H1 (cell line): ENCODE results near the gene MYO5A. TPM values are rescaled to one million over a fixed set of nuclear protein-coding genes. Genes with fewer than 3 reads are reported as not detected.

Source experiments
- CTCF ChIA-PET: fragments of 300-600 bp; sonication (Branson Sonifier 250); formaldehyde crosslinking; loops from one replicate; lab custom pipeline; 2021; ENCODE audit not compliant: partially characterized antibody; lab: Charles Lee
- POLR2A ChIA-PET: fragments of 300-600 bp; sonication (Branson Sonifier 250); formaldehyde crosslinking; loops from one replicate; lab custom pipeline; 2021; ENCODE audit warnings: inconsistent platforms; ENCODE audit not compliant: partially characterized antibody; lab: Charles Lee
- DNase-seq, 2 experiments: peaks; one replicate each; pipeline versions ENCODE4 v3.0.0 to v3.0.0-alpha.2; 2010 to 2022; ENCODE audit warnings: low spot score in 2 of 2, low read depth in 1 of 2, mixed read lengths in 1 of 2
- FAIRE-seq: peaks from 2 replicates; lab custom pipeline; 2011; peaks lifted over from hg19 to GRCh38; lab: Jason Lieb, UNC
- H2AFZ ChIP-seq: 2 replicates; pipeline ENCODE4 v1.8.1; 2012; ENCODE audit warnings: low read length, inconsistent platforms
- H2AK5ac ChIP-seq: 2 replicates; pipeline ENCODE4 v1.6.1; 2013; ENCODE audit warnings: low read depth, low read length
- H2BK120ac ChIP-seq: replicated peaks from 2 replicates; pipeline ENCODE3; 2013; ENCODE audit warnings: low read depth, low read length, inconsistent platforms
- H2BK12ac ChIP-seq: 2 replicates; pipeline ENCODE4 v1.6.1; 2013; ENCODE audit warnings: low read depth, low read length
- H2BK15ac ChIP-seq: 2 replicates; pipeline ENCODE4 v1.6.1; 2013; ENCODE audit warnings: low read length
- H2BK20ac ChIP-seq: 2 replicates; pipeline ENCODE4 v1.6.1; 2013; ENCODE audit warnings: low read length
- H2BK5ac ChIP-seq: 2 replicates; pipeline ENCODE4 v1.6.1; 2013; ENCODE audit warnings: low read depth, low read length
- H3K14ac ChIP-seq: 2 replicates; pipeline ENCODE4 v1.6.1; 2013; ENCODE audit warnings: inconsistent platforms; ENCODE audit not compliant: insufficient read length
- H3K18ac ChIP-seq: 2 replicates; pipeline ENCODE4 v1.6.1; 2013; ENCODE audit warnings: low read length; ENCODE audit errors: extremely low read depth
- H3K23ac ChIP-seq: 2 replicates; pipeline ENCODE4 v1.6.1; 2013; ENCODE audit warnings: inconsistent platforms; ENCODE audit not compliant: insufficient read length
- H3K23me2 ChIP-seq: 2 replicates; pipeline ENCODE4 v1.6.1; 2013; ENCODE audit warnings: low read depth, low read length
- H3K27ac ChIP-seq: 2 replicates; pipeline ENCODE4 v1.6.1; 2011; ENCODE audit warnings: low read depth, low read length, inconsistent platforms
- H3K27me3 ChIP-seq, 4 experiments: replicated peaks in 1 of 4; 1 replicate in 1 of 4; 2 replicates in 3 of 4; pipeline versions ENCODE4 v1.6.1 to v1.8.1; 2011 to 2013; ENCODE audit warnings: low read length in 3 of 4, mild to moderate bottlenecking in 3 of 4, inconsistent platforms in 2 of 4, mixed read lengths in 2 of 4, moderate library complexity in 1 of 4; ENCODE audit not compliant: control insufficient read depth in 3 of 4, insufficient read depth in 3 of 4; ENCODE audit errors: extremely low read depth in 1 of 4
- H3K36me3 ChIP-seq, 4 experiments: 2 replicates each; pipeline versions ENCODE4 v1.6.1 to v1.8.1; 2011 to 2013; ENCODE audit warnings: mild to moderate bottlenecking in 4 of 4, low read length in 3 of 4, moderate library complexity in 2 of 4, control low read depth in 1 of 4, inconsistent platforms in 1 of 4; ENCODE audit not compliant: insufficient read depth in 4 of 4, control insufficient read depth in 2 of 4
- H3K4ac ChIP-seq: replicated peaks from 2 replicates; pipeline ENCODE3; 2013; ENCODE audit warnings: low read length, low read depth, mixed read lengths, inconsistent platforms; ENCODE audit not compliant: insufficient read length
- H3K4me1 ChIP-seq, 4 experiments: replicated peaks in 1 of 4; 1 replicate in 1 of 4; 2 replicates in 3 of 4; pipeline versions ENCODE4 v1.6.1 to v1.8.1; 2011 to 2013; ENCODE audit warnings: low read length in 3 of 4, inconsistent platforms in 2 of 4, mixed read lengths in 1 of 4; ENCODE audit not compliant: insufficient read depth in 4 of 4, control insufficient read depth in 3 of 4
- H3K4me2 ChIP-seq, 2 experiments: 2 replicates each; pipeline versions ENCODE4 v1.6.1 to v1.8.1; 2011 to 2013; ENCODE audit warnings: low read depth in 2 of 2, low read length in 2 of 2, control low read depth in 1 of 2, inconsistent platforms in 1 of 2, mild to moderate bottlenecking in 1 of 2; ENCODE audit not compliant: insufficient read depth in 1 of 2
- H3K4me3 ChIP-seq, 4 experiments: fragments of 200-600, 300-600 bp in 1 of 4; sonication (generic), shearing (Covaris generic), sonication (Bioruptor Twin) in 1 of 4; 2 replicates each; pipeline versions ENCODE4 v1.5.1 to v1.8.1; 2011 to 2016; ENCODE audit warnings: low read length in 4 of 4, low read depth in 3 of 4, control low read depth in 2 of 4, inconsistent platforms in 2 of 4, mild to moderate bottlenecking in 2 of 4, mixed read lengths in 1 of 4, moderate library complexity in 1 of 4; ENCODE audit not compliant: insufficient read depth in 2 of 4; ENCODE audit errors: extremely low read depth in 1 of 4
- H3K56ac ChIP-seq: replicated peaks from 2 replicates; pipeline ENCODE3; 2013; ENCODE audit warnings: low read depth, mild to moderate bottlenecking, mixed read lengths, low read length, inconsistent platforms; ENCODE audit not compliant: insufficient read length
- H3K79me1 ChIP-seq: 2 replicates; pipeline ENCODE4 v1.6.1; 2013; ENCODE audit warnings: low read depth, low read length, control low read depth
- H3K79me2 ChIP-seq, 2 experiments: 2 replicates each; pipeline versions ENCODE4 v1.6.1 to v1.8.1; 2012 to 2013; ENCODE audit warnings: low read length in 2 of 2, mild to moderate bottlenecking in 2 of 2, inconsistent platforms in 1 of 2; ENCODE audit not compliant: insufficient read depth in 2 of 2, control insufficient read depth in 1 of 2
- H3K9ac ChIP-seq, 4 experiments: replicated peaks in 1 of 4; 1 replicate in 1 of 4; 2 replicates in 3 of 4; pipeline versions ENCODE4 v1.6.1 to v1.8.1; 2011 to 2013; ENCODE audit warnings: low read depth in 3 of 4, low read length in 3 of 4, control low read depth in 2 of 4, mild to moderate bottlenecking in 2 of 4, moderate library complexity in 2 of 4, inconsistent platforms in 1 of 4; ENCODE audit errors: extremely low read depth in 1 of 4
- H3K9me3 ChIP-seq, 2 experiments: 2 replicates each; pipeline versions ENCODE4 v1.6.1 to v1.8.1; 2012 to 2013; ENCODE audit warnings: mild to moderate bottlenecking in 2 of 2, moderate library complexity in 2 of 2, control low read depth in 1 of 2, inconsistent platforms in 1 of 2, low read depth in 1 of 2, low read length in 1 of 2, mixed read lengths in 1 of 2; ENCODE audit not compliant: insufficient read depth in 2 of 2
- H4K20me1 ChIP-seq, 2 experiments: replicated peaks in 1 of 2; 2 replicates each; pipeline versions ENCODE3 to v1.8.1; 2011 to 2013; ENCODE audit warnings: inconsistent platforms in 2 of 2, low read length in 2 of 2, mild to moderate bottlenecking in 1 of 2; ENCODE audit not compliant: insufficient read depth in 2 of 2, control insufficient read depth in 1 of 2
- H4K5ac ChIP-seq: 2 replicates; pipeline ENCODE4 v1.6.1; 2013; ENCODE audit warnings: low read length, low read depth, mixed read lengths, inconsistent platforms; ENCODE audit not compliant: insufficient read length
- H4K8ac ChIP-seq: 2 replicates; pipeline ENCODE4 v1.8.0; 2013; ENCODE audit warnings: mild to moderate bottlenecking, moderate library complexity, low read length, inconsistent platforms; ENCODE audit not compliant: insufficient read depth; ENCODE audit errors: extremely low read depth
- H4K91ac ChIP-seq: replicated peaks from 2 replicates; pipeline ENCODE3; 2013; ENCODE audit warnings: low read length, mixed read lengths, inconsistent platforms; ENCODE audit not compliant: insufficient read length
- ATF2 ChIP-seq: IDR thresholded peaks from 2 replicates; pipeline ENCODE4 v1.6.1; 2012; ENCODE audit warnings: low read length, inconsistent platforms
- BCL11A ChIP-seq, 2 experiments: IDR thresholded peaks; one replicate each; pipeline ENCODE4 v1.6.1; 2011; ENCODE audit warnings: low read depth in 2 of 2, low read length in 2 of 2, mild to moderate bottlenecking in 2 of 2
- RXRA ChIP-seq: IDR thresholded peaks from 2 replicates; pipeline ENCODE4 v1.6.1; 2011; ENCODE audit warnings: low read depth, mild to moderate bottlenecking, low read length, moderate library complexity; ENCODE audit not compliant: insufficient read depth
- TAF1 ChIP-seq: IDR thresholded peaks from 2 replicates; pipeline ENCODE4 v1.6.1; 2011; ENCODE audit warnings: mild to moderate bottlenecking, low read depth, low read length
- WGBS, 2 experiments: shearing (Covaris generic) in 1 of 2; methylation state at CpG; one replicate each; pipeline versions ENCODE4 v1.1.6 to v1.1.7; 2013 to 2015; ENCODE audit warnings: low lambda C conversion rate in 2 of 2, mixed read lengths in 2 of 2, inconsistent platforms in 1 of 2, low coverage in 1 of 2, missing lambda C conversion rate in 1 of 2; ENCODE audit not compliant: insufficient replicate concordance in 2 of 2, insufficient coverage in 1 of 2, insufficient read length in 1 of 2; ENCODE audit errors: extremely low coverage in 1 of 2, missing lambda C conversion rate in 1 of 2; 5-methylcytosine and 5-hydroxymethylcytosine counted together
- polyA plus RNA-seq, 7 experiments: library from polyadenylated mRNA; depleted of rRNA in 3 of 7; stranded (reverse) in 5 of 7; unstranded in 2 of 7; fragments of >200 nt in 5 of 7; fragments of 200-250 nt in 2 of 7; gene quantifications; 1 replicate in 5 of 7; 2 replicates in 1 of 7; 4 replicates in 1 of 7; pipeline versions ENCODE4 v1.2.1 to v1.2.3, GENCODE V29; 2011 to 2013; ENCODE audit warnings: missing spikeins in 2 of 7, mixed read lengths in 2 of 7
- total RNA-seq: library from RNA; stranded (reverse); fragmentation: NEBNext Ultra II Directional; extraction: Animal tissue kit (Norgen Biotek cat#: 25700); gene quantifications from 2 replicates; pipeline ENCODE4 v1.2.1, GENCODE V29; 2021

Gene MYO5A
- total and polyA plus RNA-seq, 2 of the 8 experiments (the other 6 are each of a cell fraction or from before 2014, with no cell fraction given) = 11.4 to 24.7 TPM

- Histone ChIP-seq H3K9me3 (peaks cover 0 to 11% of the 10 kb centered on the region in 2 experiments; a peak in 1 of 4 replicates), H2BK20ac (no peak overlapping the region)
Observed at GRCh38 chr15:52464478-52464877, 64.2 kb downstream of the MYO5A start.

More at GRCh38 chr15:52464478-52464877, 64.2 kb downstream of the MYO5A start:
- H3K27me3 ChIP-seq = no peaks in the 10 kb centered on the region
- H3K27ac ChIP-seq = no peak overlapping the region; the same call in 1 of the 2 replicates
- ChIA-PET CTCF (interaction anchor here (0.9 to 1.5 kb wide), 2 partner anchors 38 to 211 kb away, joined by 3 to 4 read pairs; no protein-coding TSS in a partner anchor), POLR2A (no interaction called here)
- H2AFZ ChIP-seq = no peak overlapping the region
- no peak overlapping the region for H2BK15ac ChIP-seq
- H3K18ac ChIP-seq = no peak overlapping the region
- no peak overlapping the region for H2AK5ac ChIP-seq
- H3K23ac ChIP-seq = no peak overlapping the region
- H4K5ac ChIP-seq = no peak overlapping the region
- H2BK12ac ChIP-seq = no peak overlapping the region
- no peak overlapping the region for H3K9ac ChIP-seq
- no peaks in the 10 kb centered on the region for H4K20me1 ChIP-seq
- H3K14ac ChIP-seq = no peak overlapping the region
- H3K23me2 ChIP-seq = no peaks in the 10 kb centered on the region
- no peak overlapping the region for H2BK120ac ChIP-seq
- peaks cover 0 to 10% (median 0%) of the 10 kb centered on the region in 4 experiments; a peak in 2 of 8 replicates for H3K36me3 ChIP-seq
- WGBS, 2 experiments = 81% methylated on average over 3 of the region's 3 CpGs; no CpG with 5 or more reads in 1 of the 2 experiments
- FAIRE-seq (no peak), DNase-seq (no peak)
- peaks cover 0 to 14% of the 10 kb centered on the region in 2 experiments; a peak in 2 of 4 replicates for H3K79me2 ChIP-seq
- no peak overlapping the region for H4K91ac ChIP-seq
- no peak overlapping the region for H3K4ac ChIP-seq
- H3K4me1 ChIP-seq = peaks cover 4 to 7% (median 6%) of the 10 kb centered on the region in 4 experiments; a peak in 5 of 7 replicates
- no peaks in the 10 kb centered on the region; the same call in 1 of the 2 replicates for H3K79me1 ChIP-seq
- no peak overlapping the region for H2BK5ac ChIP-seq
- TF ChIP-seq RXRA (no peak), BCL11A (IDR thresholded peaks at IDR 0.05; ENCODE audit: low read depth in 2 of 2, low read length in 2 of 2) (no peak), TAF1 (no peak), ATF2 (no peak)
- TF ChIP-seq, all 59 proteins: peak for 0
- H3K4me2 ChIP-seq = no peak overlapping the region
- H3K56ac ChIP-seq = no peak overlapping the region
- no peak overlapping the region for H4K8ac ChIP-seq
- H3K4me3 ChIP-seq = no peak overlapping the region
